ENCODE data around the gene ASPN.

GRCh38 chr9:92467041-92467440 is 15.3 kb downstream of the ASPN start:
- no peak for TF ChIP-seq CTCF (IDR thresholded peaks at IDR 0.05 in 2 of 3, conservative IDR thresholded peaks at IDR 0.05 in 1 of 3; ENCODE audit: insufficient read depth in 2 of 3, low read depth in 1 of 3, low read length in 3 of 3)
- no peak for TF ChIP-seq TBP (optimal IDR thresholded peaks at IDR 0.05; ENCODE audit: low read depth, low read length)
- TF ChIP-seq, protein P1, sequence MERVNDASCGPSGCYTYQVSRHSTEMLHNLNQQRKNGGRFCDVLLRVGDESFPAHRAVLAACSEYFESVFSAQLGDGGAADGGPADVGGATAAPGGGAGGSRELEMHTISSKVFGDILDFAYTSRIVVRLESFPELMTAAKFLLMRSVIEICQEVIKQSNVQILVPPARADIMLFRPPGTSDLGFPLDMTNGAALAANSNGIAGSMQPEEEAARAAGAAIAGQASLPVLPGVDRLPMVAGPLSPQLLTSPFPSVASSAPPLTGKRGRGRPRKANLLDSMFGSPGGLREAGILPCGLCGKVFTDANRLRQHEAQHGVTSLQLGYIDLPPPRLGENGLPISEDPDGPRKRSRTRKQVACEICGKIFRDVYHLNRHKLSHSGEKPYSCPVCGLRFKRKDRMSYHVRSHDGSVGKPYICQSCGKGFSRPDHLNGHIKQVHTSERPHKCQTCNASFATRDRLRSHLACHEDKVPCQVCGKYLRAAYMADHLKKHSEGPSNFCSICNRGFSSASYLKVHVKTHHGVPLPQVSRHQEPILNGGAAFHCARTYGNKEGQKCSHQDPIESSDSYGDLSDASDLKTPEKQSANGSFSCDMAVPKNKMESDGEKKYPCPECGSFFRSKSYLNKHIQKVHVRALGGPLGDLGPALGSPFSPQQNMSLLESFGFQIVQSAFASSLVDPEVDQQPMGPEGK (CRISPR knock-in tag; IDR thresholded peaks at IDR 0.05; ENCODE audit: borderline replicate concordance) = no peak
- TF ChIP-seq, protein P2, sequence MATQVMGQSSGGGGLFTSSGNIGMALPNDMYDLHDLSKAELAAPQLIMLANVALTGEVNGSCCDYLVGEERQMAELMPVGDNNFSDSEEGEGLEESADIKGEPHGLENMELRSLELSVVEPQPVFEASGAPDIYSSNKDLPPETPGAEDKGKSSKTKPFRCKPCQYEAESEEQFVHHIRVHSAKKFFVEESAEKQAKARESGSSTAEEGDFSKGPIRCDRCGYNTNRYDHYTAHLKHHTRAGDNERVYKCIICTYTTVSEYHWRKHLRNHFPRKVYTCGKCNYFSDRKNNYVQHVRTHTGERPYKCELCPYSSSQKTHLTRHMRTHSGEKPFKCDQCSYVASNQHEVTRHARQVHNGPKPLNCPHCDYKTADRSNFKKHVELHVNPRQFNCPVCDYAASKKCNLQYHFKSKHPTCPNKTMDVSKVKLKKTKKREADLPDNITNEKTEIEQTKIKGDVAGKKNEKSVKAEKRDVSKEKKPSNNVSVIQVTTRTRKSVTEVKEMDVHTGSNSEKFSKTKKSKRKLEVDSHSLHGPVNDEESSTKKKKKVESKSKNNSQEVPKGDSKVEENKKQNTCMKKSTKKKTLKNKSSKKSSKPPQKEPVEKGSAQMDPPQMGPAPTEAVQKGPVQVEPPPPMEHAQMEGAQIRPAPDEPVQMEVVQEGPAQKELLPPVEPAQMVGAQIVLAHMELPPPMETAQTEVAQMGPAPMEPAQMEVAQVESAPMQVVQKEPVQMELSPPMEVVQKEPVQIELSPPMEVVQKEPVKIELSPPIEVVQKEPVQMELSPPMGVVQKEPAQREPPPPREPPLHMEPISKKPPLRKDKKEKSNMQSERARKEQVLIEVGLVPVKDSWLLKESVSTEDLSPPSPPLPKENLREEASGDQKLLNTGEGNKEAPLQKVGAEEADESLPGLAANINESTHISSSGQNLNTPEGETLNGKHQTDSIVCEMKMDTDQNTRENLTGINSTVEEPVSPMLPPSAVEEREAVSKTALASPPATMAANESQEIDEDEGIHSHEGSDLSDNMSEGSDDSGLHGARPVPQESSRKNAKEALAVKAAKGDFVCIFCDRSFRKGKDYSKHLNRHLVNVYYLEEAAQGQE (IDR thresholded peaks at IDR 0.05; ENCODE audit: borderline replicate concordance) = no peak
- TF ChIP-seq, protein P2 (CRISPR knock-in tag; IDR thresholded peaks at IDR 0.05; ENCODE audit: low read depth) = no peak
- TF ChIP-seq RAD21 (CRISPR knock-in tag; conservative IDR thresholded peaks at IDR 0.05 in 1 of 2, IDR thresholded peaks at IDR 0.05 in 1 of 2) = no peak
- TF ChIP-seq ETV6 (IDR thresholded peaks at IDR 0.05; ENCODE audit: borderline replicate concordance in 1 of 2, low read depth in 2 of 2, low read length in 1 of 2) = no peak
- TF ChIP-seq ETV6 (CRISPR knock-in tag; IDR thresholded peaks at IDR 0.05; ENCODE audit: borderline replicate concordance) = no peak
- no peak for TF ChIP-seq ARNT (IDR thresholded peaks at IDR 0.05)
- no peak for TF ChIP-seq TCF7L2 (IDR thresholded peaks at IDR 0.05; ENCODE audit: low read depth, low read length)
- no peak for TF ChIP-seq FOXJ3 (CRISPR knock-in tag; IDR thresholded peaks at IDR 0.05)
- no peak for TF ChIP-seq POLR2A (conservative IDR thresholded peaks at IDR 0.05)
- no peak for TF ChIP-seq NFYB (IDR thresholded peaks at IDR 0.05; ENCODE audit: extremely low read depth, insufficient read length)
- TF ChIP-seq PHF20 (IDR thresholded peaks at IDR 0.05; ENCODE audit: partially characterized antibody) = no peak
- no peak for TF ChIP-seq POLR2AphosphoS5 (IDR thresholded peaks at IDR 0.05; ENCODE audit: control insufficient read depth, insufficient read depth, low read depth, low read length)

All from K562 (cell line).